ENCODE measurements around the gene FTL.

FTL gene

GRCh38 chr19:48943081-48943480 lies 22.0 kb upstream of the FTL start:
- no peak for TF ChIP-seq CTCF (conservative IDR thresholded peaks at IDR 0.05; ENCODE audit: low read depth)
- DNase-seq (ENCODE audit: low spot score): no peak
- ChIA-PET CTCF (interaction anchor here (0.7 kb wide), 2 partner anchors 74 to 172 kb away, joined by 3 read pairs; no protein-coding TSS in a partner anchor), POLR2A (ENCODE audit: low non-redundant PET) (no interaction called here)
- no peak overlapping the region for H3K27ac ChIP-seq

GRCh38 chr19:48945415-48945814 lies 19.7 kb upstream of the FTL start:
- H3K27ac ChIP-seq: peak overlapping the region; percentile 4; the same call in 1 of the 2 replicates
- POLR2A ChIA-PET (ENCODE audit: low non-redundant PET): no interaction called here
- DNase-seq (ENCODE audit: low spot score): no peak
- TF ChIP-seq CTCF (conservative IDR thresholded peaks at IDR 0.05; ENCODE audit: low read depth): no peak
- CTCF ChIA-PET: no interaction called here

GRCh38 chr19:48945817-48946216 lies 19.3 kb upstream of the FTL start:
- ChIA-PET CTCF (interaction anchor here (0.5 kb wide), 1 partner anchor 68 kb away, joined by 3 read pairs; no protein-coding TSS in a partner anchor), POLR2A (ENCODE audit: low non-redundant PET) (no interaction called here)
- TF ChIP-seq CTCF (conservative IDR thresholded peaks at IDR 0.05; ENCODE audit: low read depth): no peak
- peak overlapping the region; percentile 4; the same call in 1 of the 2 replicates for H3K27ac ChIP-seq
- no peak for DNase-seq (ENCODE audit: low spot score)

- no peak for DNase-seq (ENCODE audit: low spot score)
- ChIA-PET POLR2A (ENCODE audit: low non-redundant PET) (no interaction called here), CTCF (interaction anchor here (0.6 kb wide), 1 partner anchor 1198 kb away, joined by 3 read pairs; no protein-coding TSS in a partner anchor)
- TF ChIP-seq CTCF (conservative IDR thresholded peaks at IDR 0.05; ENCODE audit: low read depth): no peak
- no peak overlapping the region for H3K27ac ChIP-seq
Measured at GRCh38 chr19:48946463-48947257, 18.4 kb upstream of the FTL start.

- ChIA-PET POLR2A (ENCODE audit: low non-redundant PET) (no interaction called here), CTCF (no interaction called here)
- TF ChIP-seq CTCF (conservative IDR thresholded peaks at IDR 0.05; ENCODE audit: low read depth): no peak
- H3K27ac ChIP-seq: no peak overlapping the region
- DNase-seq (ENCODE audit: low spot score): no peak
Measured at GRCh38 chr19:48947258-48947542, 17.9 kb upstream of the FTL start.

- CTCF ChIA-PET: no interaction called here
- H3K27ac ChIP-seq: no peak overlapping the region
- DNase-seq (ENCODE audit: low spot score): no peak
- POLR2A ChIA-PET (ENCODE audit: low non-redundant PET): no interaction called here
- no peak for TF ChIP-seq CTCF (conservative IDR thresholded peaks at IDR 0.05; ENCODE audit: low read depth)
Measured at GRCh38 chr19:48950159-48950558, 14.9 kb upstream of the FTL start.
